ENCODE data around the gene MLH3. TPM values are rescaled to one million over a fixed set of nuclear protein-coding genes. Genes with fewer than 3 reads are reported as not detected.

Gene MLH3
- total and polyA plus RNA-seq, 2 of the 13 experiments (the other 11 are each of a cell fraction or from before 2014, with no cell fraction given), result 14.4 to 24.8 TPM

- no peak; the same call in 1 of the 2 replicates for TF ChIP-seq ZBTB10 (CRISPR knock-in tag; IDR thresholded peaks at IDR 0.05; ENCODE audit: borderline replicate concordance)
- peak; percentile 92 for TF ChIP-seq MAX (IDR thresholded peaks at IDR 0.05)
- TF ChIP-seq ATF7-NPFF (CRISPR knock-in tag; IDR thresholded peaks at IDR 0.05; ENCODE audit: low read depth), result peak; percentile 89; the same call in 1 of the 2 replicates
- peak; percentile 54; the same call in 1 of the 2 replicates for TF ChIP-seq KMT2A (CRISPR knock-in tag; IDR thresholded peaks at IDR 0.05)
- TF ChIP-seq ZSCAN25 (CRISPR knock-in tag; IDR thresholded peaks at IDR 0.05), result peak; percentile 35; the same call in 1 of the 2 replicates
- TF ChIP-seq HMG20B (CRISPR knock-in tag; conservative IDR thresholded peaks at IDR 0.05), result no peak
- TF ChIP-seq DR1 (CRISPR knock-in tag; IDR thresholded peaks at IDR 0.05), result peak; percentile 50; the same call in 1 of the 2 replicates
- no peak for TF ChIP-seq ZNF740 (CRISPR knock-in tag; IDR thresholded peaks at IDR 0.05)
- peak; percentile 95 for TF ChIP-seq ARNT2 (CRISPR knock-in tag; IDR thresholded peaks at IDR 0.05; ENCODE audit: low read depth)
- TF ChIP-seq ZNF362 (CRISPR knock-in tag; IDR thresholded peaks at IDR 0.05; ENCODE audit: borderline replicate concordance), result 0 out of 2 replicates have a peak, but pooled peaks have one; percentile 1
- TF ChIP-seq ZZZ3 (CRISPR knock-in tag; IDR thresholded peaks at IDR 0.05; ENCODE audit: borderline replicate concordance), result no peak
- TF ChIP-seq RARG (CRISPR knock-in tag; IDR thresholded peaks at IDR 0.05; ENCODE audit: low read depth), result no peak
- no peak for TF ChIP-seq ONECUT2 (CRISPR knock-in tag; IDR thresholded peaks at IDR 0.05)
- peak; percentile 92 for TF ChIP-seq TFDP1 (CRISPR knock-in tag; IDR thresholded peaks at IDR 0.05; ENCODE audit: borderline replicate concordance)
- no peak for TF ChIP-seq STAG1 (CRISPR knock-in tag; IDR thresholded peaks at IDR 0.05)
- TF ChIP-seq SP140L (CRISPR knock-in tag; IDR thresholded peaks at IDR 0.05; ENCODE audit: borderline replicate concordance), result 0 out of 2 replicates have a peak, but pooled peaks have one; percentile 71
- no peak for TF ChIP-seq ZNF431 (CRISPR knock-in tag; IDR thresholded peaks at IDR 0.05; ENCODE audit: borderline replicate concordance, low read depth)
- TF ChIP-seq MZF1 (CRISPR knock-in tag; IDR thresholded peaks at IDR 0.05; ENCODE audit: borderline replicate concordance), result no peak
- TF ChIP-seq CCAR2 (optimal IDR thresholded peaks at IDR 0.05; ENCODE audit: low read depth, low read length), result no peak
- TF ChIP-seq ZNF777 (CRISPR knock-in tag; IDR thresholded peaks at IDR 0.05), result peak; percentile 89
- TF ChIP-seq DNMT3B (CRISPR knock-in tag; conservative IDR thresholded peaks at IDR 0.05), result no peak
- peak; percentile 29; the same call in 1 of the 2 replicates for TF ChIP-seq ETV5 (CRISPR knock-in tag; IDR thresholded peaks at IDR 0.05; ENCODE audit: borderline replicate concordance)
- TF ChIP-seq SNAPC5 (CRISPR knock-in tag; IDR thresholded peaks at IDR 0.05; ENCODE audit: borderline replicate concordance), result 0 out of 2 replicates have a peak, but pooled peaks have one; percentile 19
- peak in 1 of 2 experiments; percentile 69; a peak in 2 of 4 replicates for TF ChIP-seq KLF16 (CRISPR knock-in tag; IDR thresholded peaks at IDR 0.05)
These were observed at the start of gene MLH3 (continued) for GRCh38 chr14:75050852-75051555.

All from HepG2 (cell line).